SK-N-SH (cell line): ENCODE measurements around the gene TMTC2. TPM values are rescaled to one million over a fixed set of nuclear protein-coding genes. Genes with fewer than 3 reads are reported as not detected.

Experiments
- CTCF ChIA-PET: fragments of 300-600, 350-600 bp; formaldehyde crosslinking; extraction: SDS; loops from one replicate; lab custom pipeline; 2021; lab: Yijun Ruan, JAX
- POLR2A ChIA-PET: fragments of 350-600 bp; sonication (Branson Sonifier 250); formaldehyde crosslinking; extraction: SDS; loops from one replicate; lab custom pipeline; 2020; ENCODE audit warnings: antibody characterized with exemption, inconsistent platforms; lab: Yijun Ruan, JAX
- DNase-seq: peaks from one replicate; pipeline ENCODE4 v3.0.0; 2012
- H2AFZ ChIP-seq: fragments of 200-600 bp; sonication (generic); 2 replicates; pipeline ENCODE4 v1.8.1; 2016; ENCODE audit warnings: antibody characterized with exemption, mild to moderate bottlenecking, low read depth
- H3F3A ChIP-seq: fragments of 200-600 bp; sonication (generic); replicated peaks from 2 replicates; pipeline ENCODE3; 2016; ENCODE audit warnings: antibody characterized with exemption, mild to moderate bottlenecking; ENCODE audit not compliant: insufficient read depth
- H3K27ac ChIP-seq, 2 experiments: fragments of 200-500 bp in 1 of 2; fragments of 200-600 bp in 1 of 2; sonication (Bioruptor generic) in 1 of 2; sonication (generic), shearing (Covaris generic) in 1 of 2; 2 replicates each; pipeline versions ENCODE4 v1.5.1 to v1.6.1; 2014 to 2016; ENCODE audit warnings: low read depth in 2 of 2, inconsistent platforms in 1 of 2, low read length in 1 of 2, mild to moderate bottlenecking in 1 of 2, mixed read lengths in 1 of 2
- H3K27me3 ChIP-seq: fragments of 200-600 bp; sonication (generic), shearing (Covaris generic); 2 replicates; pipeline ENCODE4 v1.6.1; 2016; ENCODE audit warnings: mixed run types; ENCODE audit not compliant: insufficient read depth
- H3K36me3 ChIP-seq, 2 experiments: fragments of 200-500 bp in 1 of 2; fragments of 200-600 bp in 1 of 2; sonication (Bioruptor generic) in 1 of 2; sonication (generic) in 1 of 2; replicated peaks in 1 of 2; 2 replicates each; pipeline versions ENCODE3 to v1.5.1; 2014 to 2016; ENCODE audit warnings: low read length in 1 of 2, mild to moderate bottlenecking in 1 of 2; ENCODE audit not compliant: insufficient read depth in 2 of 2, control insufficient read depth in 1 of 2
- H3K4me1 ChIP-seq, 2 experiments: fragments of 200-500 bp in 1 of 2; fragments of 200-600 bp in 1 of 2; sonication (Bioruptor generic) in 1 of 2; sonication (generic), shearing (Covaris generic) in 1 of 2; 2 replicates each; pipeline versions ENCODE4 v1.5.1 to v1.6.1; 2014 to 2016; ENCODE audit warnings: low read depth in 1 of 2, low read length in 1 of 2, mixed run types in 1 of 2; ENCODE audit not compliant: insufficient read depth in 2 of 2, control insufficient read depth in 1 of 2
- H3K4me2 ChIP-seq: fragments of 200-600 bp; sonication (generic), shearing (Covaris generic); 2 replicates; pipeline ENCODE4 v1.6.1; 2017; ENCODE audit warnings: mixed run types
- H3K4me3 ChIP-seq, 2 experiments: fragments of 200-500 bp in 1 of 2; fragments of 200-600 bp in 1 of 2; sonication (Bioruptor generic) in 1 of 2; sonication (generic), shearing (Covaris generic) in 1 of 2; 2 replicates each; pipeline versions ENCODE4 v1.5.1 to v1.8.1; 2014 to 2016; ENCODE audit warnings: low read depth in 2 of 2, inconsistent platforms in 1 of 2, low read length in 1 of 2, mild to moderate bottlenecking in 1 of 2, mixed read lengths in 1 of 2, moderate library complexity in 1 of 2
- H3K79me2 ChIP-seq: fragments of 200-600 bp; sonication (generic); 2 replicates; pipeline ENCODE4 v1.8.1; 2017; ENCODE audit warnings: mild to moderate bottlenecking; ENCODE audit not compliant: insufficient read depth
- H3K9ac ChIP-seq: fragments of 200-600 bp; sonication (generic); 2 replicates; pipeline ENCODE4 v1.6.1; 2017; ENCODE audit warnings: mixed run types
- H3K9me2 ChIP-seq: fragments of 200-600 bp; sonication (generic); 2 replicates; pipeline ENCODE4 v1.6.1; 2017; ENCODE audit warnings: mixed run types
- H3K9me3 ChIP-seq: fragments of 200-600 bp; sonication (generic); 2 replicates; pipeline ENCODE4 v1.6.1; 2017; ENCODE audit warnings: mixed run types, mild to moderate bottlenecking, moderate library complexity
- H4K20me1 ChIP-seq: fragments of 200-600 bp; sonication (generic); 2 replicates; pipeline ENCODE4 v1.6.1; 2017; ENCODE audit warnings: mild to moderate bottlenecking, mixed run types; ENCODE audit not compliant: insufficient read depth
- CHD2 ChIP-seq: fragments of 150-350 bp; IDR thresholded peaks from 2 replicates; pipeline ENCODE4 v1.6.1; 2018; ENCODE audit warnings: low read length; ENCODE audit not compliant: partially characterized antibody
- CTCF ChIP-seq: fragments of 200-600 bp; sonication (generic); IDR thresholded peaks from 2 replicates; pipeline ENCODE4 v1.6.1; 2017; ENCODE audit warnings: antibody characterized with exemption, mild to moderate bottlenecking, moderate library complexity
- ELF1 ChIP-seq: IDR thresholded peaks from 2 replicates; pipeline ENCODE4 v1.4.0; 2012
- EZH2phosphoT487 ChIP-seq: fragments of 200-600 bp; sonication (generic); IDR thresholded peaks from 2 replicates; pipeline ENCODE4 v1.6.1; 2017; ENCODE audit warnings: low read depth, mixed run types, mild to moderate bottlenecking, antibody characterized with exemption, moderate library complexity, borderline replicate concordance
- FOXJ3 ChIP-seq: sonication (generic); formaldehyde crosslinking; IDR thresholded peaks from 2 replicates; pipeline ENCODE4 v1.5.1; 2020; ENCODE audit warnings: mild to moderate bottlenecking, missing genetic modification reagents
- FOXM1 ChIP-seq: IDR thresholded peaks from 2 replicates; pipeline ENCODE4 v1.4.0; 2012; ENCODE audit warnings: low read depth, mild to moderate bottlenecking
- GABPA ChIP-seq: IDR thresholded peaks from 2 replicates; pipeline ENCODE4 v1.4.0; 2012; ENCODE audit warnings: low read depth, mild to moderate bottlenecking
- GATA2 ChIP-seq: sonication (generic); formaldehyde crosslinking; IDR thresholded peaks from 2 replicates; pipeline ENCODE4 v1.5.0; 2020; ENCODE audit warnings: mild to moderate bottlenecking, missing genetic modification reagents
- JUND ChIP-seq: IDR thresholded peaks from 2 replicates; pipeline ENCODE4 v1.4.0; 2012
- MEF2A ChIP-seq: IDR thresholded peaks from 2 replicates; pipeline ENCODE4 v1.4.0; 2012; ENCODE audit warnings: low read depth, borderline replicate concordance
- NRF1 ChIP-seq: IDR thresholded peaks from 2 replicates; pipeline ENCODE4 v1.6.1; 2012; ENCODE audit warnings: low read depth, mild to moderate bottlenecking, low read length
- RAD21 ChIP-seq: IDR thresholded peaks from 2 replicates; pipeline ENCODE4 v1.6.1; 2012; ENCODE audit warnings: mild to moderate bottlenecking, low read length
- RCOR1 ChIP-seq: fragments of 150-350 bp; IDR thresholded peaks from 2 replicates; pipeline ENCODE4 v1.6.1; 2017; ENCODE audit warnings: antibody characterized with exemption, low read length
- REST ChIP-seq: IDR thresholded peaks from 2 replicates; pipeline ENCODE4 v1.6.1; 2012; ENCODE audit warnings: mild to moderate bottlenecking, low read depth, low read length, moderate library complexity
- RFX5 ChIP-seq: IDR thresholded peaks from 2 replicates; pipeline ENCODE4 v1.6.1; 2012; ENCODE audit warnings: mild to moderate bottlenecking, improper control_type of control experiment, low read length
- RXRA ChIP-seq: IDR thresholded peaks from 2 replicates; pipeline ENCODE4 v1.4.0; 2012; ENCODE audit warnings: low read depth, mild to moderate bottlenecking, borderline replicate concordance
- SMC3 ChIP-seq: IDR thresholded peaks from 2 replicates; pipeline ENCODE4 v1.6.1; 2012; ENCODE audit warnings: low read depth, low read length, improper control_type of control experiment
- TAF1 ChIP-seq: IDR thresholded peaks from 2 replicates; pipeline ENCODE4 v1.6.1; 2012; ENCODE audit warnings: low read depth, mild to moderate bottlenecking, low read length, moderate library complexity, borderline replicate concordance
- YY1 ChIP-seq: IDR thresholded peaks from 2 replicates; pipeline ENCODE4 v1.4.0; 2012; ENCODE audit warnings: low read depth, mild to moderate bottlenecking
- WGBS: methylation state at CpG from one replicate; pipeline ENCODE4 v1.1.6; 2017; ENCODE audit warnings: low lambda C conversion rate; 5-methylcytosine and 5-hydroxymethylcytosine counted together
- polyA plus RNA-seq, 3 experiments: library from polyadenylated mRNA; depleted of rRNA; stranded (reverse); fragments of >200 nt; gene quantifications; 2 replicates each; pipeline ENCODE4 v1.2.3, GENCODE V29; 2012

Gene TMTC2
- polyA plus RNA-seq, 1 of the 3 experiments (the other 2 are of a cell fraction): 4.1 TPM

- ChIA-PET CTCF (interaction anchor here (0.9 kb wide), 1 partner anchor 384 kb away, joined by 3 read pairs; no protein-coding TSS in a partner anchor), POLR2A (no interaction called here)
- no peak for DNase-seq
- TF ChIP-seq EZH2phosphoT487 (no peak), RAD21 (no peak)
- H3K9ac ChIP-seq: no peak overlapping the region
- no peaks in the 10 kb centered on the region for H3F3A ChIP-seq
- no peaks in the 10 kb centered on the region; the same call in 1 of the 2 replicates for H3K9me2 ChIP-seq
- no peak overlapping the region for H3K4me2 ChIP-seq
- no peaks in the 10 kb centered on the region for H4K20me1 ChIP-seq
- H2AFZ ChIP-seq: no peak overlapping the region
- no peaks in the 10 kb centered on the region for H3K27me3 ChIP-seq
- H3K36me3 ChIP-seq: no peaks in the 10 kb centered on the region
- no peak overlapping the region for H3K27ac ChIP-seq
- no peaks in the 10 kb centered on the region for H3K4me1 ChIP-seq
- H3K4me3 ChIP-seq: no peak overlapping the region
- H3K9me3 ChIP-seq: no peaks in the 10 kb centered on the region
- no peaks in the 10 kb centered on the region for H3K79me2 ChIP-seq
- 74% methylated on average over 5 of the region's 5 CpGs for WGBS
These were observed 454.8 kb downstream of the TMTC2 start for GRCh38 chr12:83141460-83141994.

- no peaks in the 10 kb centered on the region for H3K79me2 ChIP-seq
- 86% methylated on average over 6 of the region's 6 CpGs for WGBS
- H3K27me3 ChIP-seq: no peaks in the 10 kb centered on the region
- no peaks in the 10 kb centered on the region for H3K9me2 ChIP-seq
- TF ChIP-seq FOXM1 (no peak), GABPA (no peak), CTCF (no peak), GATA2 (CRISPR knock-in tag) (no peak)
- H3K9me3 ChIP-seq: no peaks in the 10 kb centered on the region
- H4K20me1 ChIP-seq: no peaks in the 10 kb centered on the region
- ChIA-PET POLR2A (no interaction called here), CTCF (no interaction called here)
- no peak overlapping the region for H3K4me2 ChIP-seq
- H3K9ac ChIP-seq: no peak overlapping the region
- H2AFZ ChIP-seq: no peak overlapping the region
- no peak overlapping the region for H3K4me3 ChIP-seq
- no peaks in the 10 kb centered on the region for H3K36me3 ChIP-seq
- DNase-seq: no peak
- no peaks in the 10 kb centered on the region for H3F3A ChIP-seq
- H3K4me1 ChIP-seq: no peaks in the 10 kb centered on the region
- H3K27ac ChIP-seq: no peak overlapping the region
These were observed 456.2 kb downstream of the TMTC2 start for GRCh38 chr12:83142914-83143313.

- no peaks in the 10 kb centered on the region for H3K9me3 ChIP-seq
- no peak overlapping the region for H3K9ac ChIP-seq
- 67% methylated on average over 1 of the region's 1 CpG for WGBS
- H3K4me3 ChIP-seq: no peak overlapping the region
- H4K20me1 ChIP-seq: no peaks in the 10 kb centered on the region
- DNase-seq: no peak
- H3K9me2 ChIP-seq: no peaks in the 10 kb centered on the region
- no peak overlapping the region for H3K27ac ChIP-seq
- H3K79me2 ChIP-seq: no peaks in the 10 kb centered on the region
- H3K4me1 ChIP-seq: no peaks in the 10 kb centered on the region
- no peaks in the 10 kb centered on the region for H3K36me3 ChIP-seq
- no peak overlapping the region for H3K4me2 ChIP-seq
- POLR2A ChIA-PET: no interaction called here
- CTCF ChIA-PET: interaction anchor here (0.7 kb wide), 1 partner anchor 11 kb away, joined by 3 read pairs; no protein-coding TSS in a partner anchor
- no peaks in the 10 kb centered on the region for H3F3A ChIP-seq
- H2AFZ ChIP-seq: no peak overlapping the region
- no peaks in the 10 kb centered on the region for H3K27me3 ChIP-seq
- TF ChIP-seq CHD2: no peak
- no peak for TF ChIP-seq RFX5
- TF ChIP-seq SMC3: no peak
- TF ChIP-seq REST: no peak
- no peak for TF ChIP-seq YY1
- TF ChIP-seq NRF1: no peak
- TF ChIP-seq TAF1: no peak
- no peak for TF ChIP-seq JUND
- no peak for TF ChIP-seq EZH2phosphoT487
- TF ChIP-seq RXRA: no peak
- TF ChIP-seq FOXJ3 (CRISPR knock-in tag): no peak
- TF ChIP-seq ELF1: no peak
- TF ChIP-seq MEF2A: no peak
- TF ChIP-seq RCOR1: no peak
- no peak for TF ChIP-seq FOXM1
These were observed 457.2 kb downstream of the TMTC2 start for GRCh38 chr12:83143950-83144349.
